ENCODE results near the gene CEPT1.

DNA sequence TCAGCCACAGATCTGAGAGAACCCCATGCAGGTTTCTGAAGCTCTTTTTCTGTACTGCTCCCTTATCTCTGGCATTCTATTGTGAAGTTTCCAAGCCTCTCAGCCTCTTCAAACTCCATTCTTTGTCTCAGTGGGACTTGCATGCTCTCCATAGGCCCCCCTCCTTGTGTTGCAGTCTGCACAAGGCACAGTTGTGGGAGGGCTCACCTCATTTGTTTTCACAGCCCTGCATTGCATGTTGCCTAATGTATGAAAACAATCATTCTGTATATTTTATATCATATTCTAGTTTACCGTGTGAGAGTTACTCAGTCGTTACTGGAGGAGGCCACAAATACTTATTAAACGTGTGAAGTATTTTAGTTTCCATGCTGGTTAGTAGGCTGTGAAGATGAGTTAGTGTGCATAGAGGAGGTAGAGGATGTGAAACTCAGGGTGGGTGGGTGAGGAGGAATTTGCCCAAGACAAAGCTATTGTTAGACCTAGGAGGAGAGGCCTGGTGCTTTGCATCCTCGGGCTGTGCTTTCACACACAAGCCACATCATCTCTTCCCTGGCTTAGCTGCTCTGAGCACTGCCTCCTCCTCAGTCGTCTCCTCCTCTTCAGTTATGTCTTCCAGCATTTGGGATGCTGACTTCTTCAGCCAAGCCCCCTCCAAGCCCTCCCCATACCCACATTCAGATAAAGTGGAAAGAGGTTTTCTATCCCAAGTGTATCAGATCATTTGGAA, 79.7 kb downstream of the CEPT1 start:
- TF ChIP-seq YY1 (IDR thresholded peaks at IDR 0.05; ENCODE audit: insufficient read depth, insufficient read length), result no peak
- no peak for TF ChIP-seq ZNF274 (IDR thresholded peaks at IDR 0.05; ENCODE audit: low read depth, low read length)

All from NT2/D1 (cell line).